ENCODE data around the gene PNRC2. TPM values are rescaled to one million over a fixed set of nuclear protein-coding genes. Genes with fewer than 3 reads are reported as not detected.

PNRC2 gene
- total and polyA plus RNA-seq, 2 of the 13 experiments (the other 11 are each of a cell fraction or from before 2014, with no cell fraction given): 74.9 to 97.5 TPM

DNA sequence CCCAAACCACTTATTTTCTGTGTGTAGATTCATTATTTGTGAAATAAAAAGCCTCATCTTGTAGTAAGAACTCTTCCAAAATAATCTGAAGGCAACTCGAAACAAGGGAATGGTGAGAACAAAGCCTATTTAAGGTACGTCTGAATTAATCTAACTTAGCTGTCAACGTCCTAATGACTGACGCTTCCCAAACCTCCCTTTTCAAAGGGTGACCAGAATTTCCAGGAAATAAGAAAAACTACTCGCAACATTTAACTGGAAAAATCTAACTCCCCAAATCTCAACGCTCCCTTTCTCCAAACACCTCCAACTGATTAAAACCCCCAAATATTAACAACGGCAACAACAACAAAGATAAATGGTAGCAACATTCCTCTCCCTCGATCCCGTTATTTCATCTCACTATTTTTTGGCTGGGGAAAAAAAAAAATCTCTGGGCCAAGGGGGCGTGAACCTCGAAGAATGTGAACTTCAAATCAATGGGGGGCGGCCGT is 19.8 kb downstream of the PNRC2 start (continued):
- TF ChIP-seq ZNF670 (CRISPR knock-in tag; IDR thresholded peaks at IDR 0.05; ENCODE audit: borderline replicate concordance) (0 out of 2 replicates have a peak, but pooled peaks have one; percentile 49), NRL (CRISPR knock-in tag; IDR thresholded peaks at IDR 0.05; ENCODE audit: borderline replicate concordance) (no peak), SP4 (CRISPR knock-in tag; IDR thresholded peaks at IDR 0.05) (no peak)
- TF ChIP-seq, protein P1, sequence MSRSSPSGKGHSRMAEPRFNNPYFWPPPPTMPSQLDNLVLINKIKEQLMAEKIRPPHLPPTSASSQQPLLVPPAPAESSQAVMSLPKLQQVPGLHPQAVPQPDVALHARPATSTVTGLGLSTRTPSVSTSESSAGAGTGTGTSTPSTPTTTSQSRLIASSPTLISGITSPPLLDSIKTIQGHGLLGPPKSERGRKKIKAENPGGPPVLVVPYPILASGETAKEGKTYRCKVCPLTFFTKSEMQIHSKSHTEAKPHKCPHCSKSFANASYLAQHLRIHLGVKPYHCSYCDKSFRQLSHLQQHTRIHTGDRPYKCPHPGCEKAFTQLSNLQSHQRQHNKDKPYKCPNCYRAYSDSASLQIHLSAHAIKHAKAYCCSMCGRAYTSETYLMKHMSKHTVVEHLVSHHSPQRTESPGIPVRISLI (CRISPR knock-in tag; IDR thresholded peaks at IDR 0.05; ENCODE audit: borderline replicate concordance): 0 out of 2 replicates have a peak, but pooled peaks have one; percentile 9
- TF ChIP-seq, protein P2, sequence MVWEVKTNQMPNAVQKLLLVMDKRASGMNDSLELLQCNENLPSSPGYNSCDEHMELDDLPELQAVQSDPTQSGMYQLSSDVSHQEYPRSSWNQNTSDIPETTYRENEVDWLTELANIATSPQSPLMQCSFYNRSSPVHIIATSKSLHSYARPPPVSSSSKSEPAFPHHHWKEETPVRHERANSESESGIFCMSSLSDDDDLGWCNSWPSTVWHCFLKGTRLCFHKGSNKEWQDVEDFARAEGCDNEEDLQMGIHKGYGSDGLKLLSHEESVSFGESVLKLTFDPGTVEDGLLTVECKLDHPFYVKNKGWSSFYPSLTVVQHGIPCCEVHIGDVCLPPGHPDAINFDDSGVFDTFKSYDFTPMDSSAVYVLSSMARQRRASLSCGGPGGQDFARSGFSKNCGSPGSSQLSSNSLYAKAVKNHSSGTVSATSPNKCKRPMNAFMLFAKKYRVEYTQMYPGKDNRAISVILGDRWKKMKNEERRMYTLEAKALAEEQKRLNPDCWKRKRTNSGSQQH (CRISPR knock-in tag; IDR thresholded peaks at IDR 0.05; ENCODE audit: low read depth): no peak
- TF ChIP-seq, protein P3, sequence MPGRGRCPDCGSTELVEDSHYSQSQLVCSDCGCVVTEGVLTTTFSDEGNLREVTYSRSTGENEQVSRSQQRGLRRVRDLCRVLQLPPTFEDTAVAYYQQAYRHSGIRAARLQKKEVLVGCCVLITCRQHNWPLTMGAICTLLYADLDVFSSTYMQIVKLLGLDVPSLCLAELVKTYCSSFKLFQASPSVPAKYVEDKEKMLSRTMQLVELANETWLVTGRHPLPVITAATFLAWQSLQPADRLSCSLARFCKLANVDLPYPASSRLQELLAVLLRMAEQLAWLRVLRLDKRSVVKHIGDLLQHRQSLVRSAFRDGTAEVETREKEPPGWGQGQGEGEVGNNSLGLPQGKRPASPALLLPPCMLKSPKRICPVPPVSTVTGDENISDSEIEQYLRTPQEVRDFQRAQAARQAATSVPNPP (CRISPR knock-in tag; IDR thresholded peaks at IDR 0.05): no peak
